Neuronal stem cell (in vitro differentiated cells): Measurements from ENCODE around the gene NOX5.

Experiments used
- DNase-seq: peaks from one replicate; pipeline ENCODE4 v3.0.0-alpha.2; 2013; ENCODE audit warnings: low spot score
- H2AFZ ChIP-seq: one replicate; pipeline ENCODE4 v1.6.1; 2013; ENCODE audit warnings: mild to moderate bottlenecking, low read length, inconsistent platforms
- H2AK5ac ChIP-seq: 2 replicates; pipeline ENCODE4 v1.6.1; 2013; ENCODE audit warnings: low read depth, mild to moderate bottlenecking, inconsistent platforms, low read length, moderate library complexity, mixed read lengths
- H2BK120ac ChIP-seq: 2 replicates; pipeline ENCODE4 v1.6.1; 2013; ENCODE audit warnings: low read depth, mild to moderate bottlenecking, inconsistent platforms, low read length, moderate library complexity, mixed read lengths
- H2BK12ac ChIP-seq: one replicate; pipeline ENCODE4 v1.6.1; 2013; ENCODE audit warnings: low read length, inconsistent platforms
- H2BK15ac ChIP-seq: 2 replicates; pipeline ENCODE4 v1.6.1; 2013; ENCODE audit warnings: mild to moderate bottlenecking, low read length, inconsistent platforms, mixed read lengths
- H2BK5ac ChIP-seq: one replicate; pipeline ENCODE4 v1.6.1; 2013; ENCODE audit warnings: inconsistent platforms, mild to moderate bottlenecking, low read length, moderate library complexity
- H3K14ac ChIP-seq: one replicate; pipeline ENCODE4 v1.6.1; 2013; ENCODE audit warnings: low read length, inconsistent platforms
- H3K18ac ChIP-seq: 2 replicates; pipeline ENCODE4 v1.6.1; 2013; ENCODE audit warnings: low read length, inconsistent platforms
- H3K23ac ChIP-seq: 2 replicates; pipeline ENCODE4 v1.6.1; 2013; ENCODE audit warnings: low read depth, mild to moderate bottlenecking, mixed read lengths, low read length, inconsistent platforms; ENCODE audit not compliant: poor library complexity
- H3K27ac ChIP-seq: replicated peaks from 3 replicates; pipeline ENCODE4 v1.5.1; 2013; ENCODE audit warnings: low read length, inconsistent platforms
- H3K27me3 ChIP-seq, 3 experiments: 2 replicates each; pipeline ENCODE4 v1.6.1; 2013; ENCODE audit warnings: low read length in 3 of 3, mild to moderate bottlenecking in 2 of 3, inconsistent platforms in 1 of 3, low read depth in 1 of 3, mixed read lengths in 1 of 3, moderate library complexity in 1 of 3; ENCODE audit not compliant: control insufficient read depth in 3 of 3, insufficient read depth in 3 of 3
- H3K36me3 ChIP-seq, 2 donors: replicated peaks in 1 of 2; 2 replicates each; pipeline ENCODE4 v1.6.1; 2013; ENCODE audit warnings: low read length in 2 of 2; ENCODE audit not compliant: control insufficient read depth in 2 of 2, insufficient read depth in 2 of 2
- H3K4ac ChIP-seq: 2 replicates; pipeline ENCODE4 v1.6.1; 2013; ENCODE audit warnings: inconsistent platforms, mild to moderate bottlenecking, low read length, moderate library complexity
- H3K4me1 ChIP-seq, 2 donors: 1 replicate in 1 of 2; 2 replicates in 1 of 2; pipeline ENCODE4 v1.6.1; 2013; ENCODE audit warnings: low read length in 2 of 2, low read depth in 1 of 2; ENCODE audit not compliant: control insufficient read depth in 2 of 2, insufficient read depth in 1 of 2
- H3K4me2 ChIP-seq: one replicate; pipeline ENCODE4 v1.6.1; 2013; ENCODE audit warnings: mild to moderate bottlenecking, low read length, inconsistent platforms; ENCODE audit not compliant: insufficient read depth, poor library complexity, severe bottlenecking
- H3K4me3 ChIP-seq, 2 donors: 2 replicates each; pipeline ENCODE4 v1.5.1; 2013; ENCODE audit warnings: low read length in 2 of 2, mild to moderate bottlenecking in 2 of 2, inconsistent platforms in 1 of 2, moderate library complexity in 1 of 2
- H3K79me1 ChIP-seq: one replicate; pipeline ENCODE4 v1.6.1; 2013; ENCODE audit warnings: low read depth, mild to moderate bottlenecking, inconsistent platforms, low read length, moderate library complexity
- H3K9ac ChIP-seq: one replicate; pipeline ENCODE4 v1.6.1; 2013; ENCODE audit warnings: mild to moderate bottlenecking, low read depth, low read length, inconsistent platforms; ENCODE audit not compliant: poor library complexity
- H3K9me3 ChIP-seq, 2 donors: replicated peaks in 1 of 2; 2 replicates each; pipeline versions ENCODE3 to v1.6.1; 2013; ENCODE audit warnings: low read length in 2 of 2, mild to moderate bottlenecking in 2 of 2, inconsistent platforms in 1 of 2, low read depth in 1 of 2, mixed read lengths in 1 of 2, moderate library complexity in 1 of 2; ENCODE audit not compliant: control insufficient read depth in 2 of 2, insufficient read depth in 1 of 2
- H4K8ac ChIP-seq: one replicate; pipeline ENCODE4 v1.6.1; 2013; ENCODE audit warnings: low read depth, mild to moderate bottlenecking, inconsistent platforms, low read length, moderate library complexity
- H4K91ac ChIP-seq: one replicate; pipeline ENCODE4 v1.6.1; 2013; ENCODE audit warnings: low read length, low read depth, mild to moderate bottlenecking, inconsistent platforms; ENCODE audit not compliant: poor library complexity
- WGBS, 2 donors: extraction: QIAGEN DNeasy Blood & Tissue Kit; methylation state at CpG; one replicate each; pipeline ENCODE4 v1.1.7; 2013; ENCODE audit warnings: missing lambda C conversion rate in 2 of 2, mixed read lengths in 1 of 2; ENCODE audit not compliant: insufficient read length in 2 of 2, insufficient replicate concordance in 1 of 2; ENCODE audit errors: extremely low coverage in 2 of 2; 5-methylcytosine and 5-hydroxymethylcytosine counted together

Gene NOX5

DNA sequence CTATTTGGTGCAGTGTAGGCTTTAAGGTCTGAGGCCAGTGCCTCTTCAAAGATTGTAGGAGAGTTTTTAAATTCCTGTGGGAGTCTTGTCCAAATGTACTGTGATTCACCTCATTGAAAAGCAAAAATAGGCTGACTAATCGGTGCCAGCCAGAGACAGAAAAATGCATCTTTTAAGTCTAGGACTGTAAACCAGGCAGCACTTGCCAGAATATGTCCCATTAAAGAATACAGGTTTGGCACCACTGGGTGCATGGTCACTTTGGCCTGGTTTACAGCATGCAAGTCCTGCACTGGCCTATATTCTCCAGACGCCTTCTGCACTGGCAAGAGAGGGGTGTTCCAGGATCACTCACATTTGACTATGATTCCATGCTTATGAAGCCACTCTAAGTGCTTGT is 20.3 kb upstream of the NOX5 start:
- H3K9ac ChIP-seq = no peak overlapping the region
- H4K8ac ChIP-seq = no peak overlapping the region
- no peak overlapping the region for H3K23ac ChIP-seq
- H2BK12ac ChIP-seq = no peak overlapping the region
- H2BK120ac ChIP-seq = no peak overlapping the region
- no peak overlapping the region for H2AFZ ChIP-seq
- no peaks in the 10 kb centered on the region for H3K9me3 ChIP-seq
- no peak overlapping the region for H3K18ac ChIP-seq
- H3K4me1 ChIP-seq = peaks cover 2 to 3% of the 10 kb centered on the region in 2 donors
- H3K79me1 ChIP-seq = no peaks in the 10 kb centered on the region
- H3K4me2 ChIP-seq = no peak overlapping the region
- no peak overlapping the region for H3K4me3 ChIP-seq
- H3K4ac ChIP-seq = no peak overlapping the region
- no peak for DNase-seq
- no CpG with 5 or more reads among the region's 2 CpGs for WGBS, 2 donors
- no peak overlapping the region for H3K27ac ChIP-seq
- no peak overlapping the region for H2BK15ac ChIP-seq
- H3K14ac ChIP-seq = no peak overlapping the region
- no peaks in the 10 kb centered on the region for H3K27me3 ChIP-seq
- no peak overlapping the region for H4K91ac ChIP-seq
- H2BK5ac ChIP-seq = no peak overlapping the region
- no peaks in the 10 kb centered on the region for H3K36me3 ChIP-seq
- H2AK5ac ChIP-seq = no peak overlapping the region

DNA sequence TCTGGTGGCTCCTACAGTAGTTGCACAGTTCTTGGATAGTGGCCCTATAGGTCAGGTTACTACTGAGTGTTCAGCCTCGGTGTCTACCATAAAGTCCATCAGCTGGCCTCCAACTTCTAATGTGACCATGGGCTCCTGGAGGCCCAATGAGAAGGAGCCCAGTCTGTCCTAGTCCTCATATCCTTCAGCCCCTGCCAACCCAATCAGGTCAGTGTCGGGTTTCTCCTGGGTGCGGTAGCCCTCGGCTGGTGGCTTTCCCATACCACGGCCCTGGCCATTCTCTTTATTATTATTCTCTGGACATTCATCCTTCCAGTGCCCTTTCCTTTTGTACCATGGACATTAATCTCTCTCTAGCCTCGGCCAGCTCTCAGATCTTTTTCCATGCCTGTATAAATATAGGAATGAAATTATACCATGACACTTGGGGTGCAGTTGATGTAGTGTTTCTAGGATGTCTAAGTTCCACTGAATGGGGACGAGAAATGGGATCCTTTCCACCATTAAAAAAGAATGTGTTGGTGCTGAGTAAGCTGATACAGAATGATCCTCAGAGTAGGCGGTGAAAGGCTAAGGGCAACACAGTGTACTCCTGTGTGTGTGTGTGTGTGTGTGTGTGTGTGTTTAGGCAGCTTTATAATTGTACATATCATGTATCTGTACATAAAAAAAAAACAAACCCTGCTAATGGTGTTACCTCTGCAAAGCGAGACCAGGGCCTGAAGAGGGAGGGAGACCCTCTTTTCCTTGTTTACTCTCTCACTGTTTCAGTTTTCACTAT is 19.3 kb upstream of the NOX5 start:
- H3K27me3 ChIP-seq = no peaks in the 10 kb centered on the region
- H2AK5ac ChIP-seq = no peak overlapping the region
- no peak overlapping the region for H2AFZ ChIP-seq
- no peak overlapping the region for H3K4me2 ChIP-seq
- no peak for DNase-seq
- no CpG with 5 or more reads among the region's 9 CpGs for WGBS, 2 donors
- no peak overlapping the region for H2BK5ac ChIP-seq
- H3K9ac ChIP-seq = no peak overlapping the region
- H3K4ac ChIP-seq = no peak overlapping the region
- H4K91ac ChIP-seq = no peak overlapping the region
- no peaks in the 10 kb centered on the region for H3K79me1 ChIP-seq
- no peak overlapping the region for H4K8ac ChIP-seq
- H3K14ac ChIP-seq = no peak overlapping the region
- H3K18ac ChIP-seq = no peak overlapping the region
- no peaks in the 10 kb centered on the region for H3K36me3 ChIP-seq
- no peak overlapping the region for H3K23ac ChIP-seq
- peaks cover 2 to 3% of the 10 kb centered on the region in 2 donors for H3K4me1 ChIP-seq
- H3K27ac ChIP-seq = no peak overlapping the region
- H3K4me3 ChIP-seq = no peak overlapping the region
- H2BK12ac ChIP-seq = no peak overlapping the region
- no peak overlapping the region for H2BK120ac ChIP-seq
- H3K9me3 ChIP-seq = no peaks in the 10 kb centered on the region
- H2BK15ac ChIP-seq = no peak overlapping the region

GRCh38 chr15:68997050-68997449 is 17.4 kb upstream of the NOX5 start:
- no peak for DNase-seq
- no peak overlapping the region for H4K91ac ChIP-seq
- H3K9ac ChIP-seq = no peak overlapping the region
- no peak overlapping the region for H3K23ac ChIP-seq
- peaks cover 2 to 3% of the 10 kb centered on the region in 2 donors for H3K4me1 ChIP-seq
- no peak overlapping the region for H2AFZ ChIP-seq
- WGBS, 2 donors = no CpG with 5 or more reads among the region's 4 CpGs
- H3K9me3 ChIP-seq = no peaks in the 10 kb centered on the region
- no peak overlapping the region for H3K4me3 ChIP-seq
- H3K27ac ChIP-seq = no peak overlapping the region
- H3K4ac ChIP-seq = no peak overlapping the region
- no peak overlapping the region for H3K18ac ChIP-seq
- H2BK12ac ChIP-seq = no peak overlapping the region
- no peak overlapping the region for H2BK5ac ChIP-seq
- no peak overlapping the region for H2BK120ac ChIP-seq
- H2BK15ac ChIP-seq = no peak overlapping the region
- H4K8ac ChIP-seq = no peak overlapping the region
- H3K36me3 ChIP-seq = no peaks in the 10 kb centered on the region
- H3K79me1 ChIP-seq = no peaks in the 10 kb centered on the region
- no peak overlapping the region for H3K4me2 ChIP-seq
- H2AK5ac ChIP-seq = no peak overlapping the region
- H3K27me3 ChIP-seq = peaks cover 0 to 2% (median 0%) of the 10 kb centered on the region in 3 experiments
- no peak overlapping the region for H3K14ac ChIP-seq

DNA sequence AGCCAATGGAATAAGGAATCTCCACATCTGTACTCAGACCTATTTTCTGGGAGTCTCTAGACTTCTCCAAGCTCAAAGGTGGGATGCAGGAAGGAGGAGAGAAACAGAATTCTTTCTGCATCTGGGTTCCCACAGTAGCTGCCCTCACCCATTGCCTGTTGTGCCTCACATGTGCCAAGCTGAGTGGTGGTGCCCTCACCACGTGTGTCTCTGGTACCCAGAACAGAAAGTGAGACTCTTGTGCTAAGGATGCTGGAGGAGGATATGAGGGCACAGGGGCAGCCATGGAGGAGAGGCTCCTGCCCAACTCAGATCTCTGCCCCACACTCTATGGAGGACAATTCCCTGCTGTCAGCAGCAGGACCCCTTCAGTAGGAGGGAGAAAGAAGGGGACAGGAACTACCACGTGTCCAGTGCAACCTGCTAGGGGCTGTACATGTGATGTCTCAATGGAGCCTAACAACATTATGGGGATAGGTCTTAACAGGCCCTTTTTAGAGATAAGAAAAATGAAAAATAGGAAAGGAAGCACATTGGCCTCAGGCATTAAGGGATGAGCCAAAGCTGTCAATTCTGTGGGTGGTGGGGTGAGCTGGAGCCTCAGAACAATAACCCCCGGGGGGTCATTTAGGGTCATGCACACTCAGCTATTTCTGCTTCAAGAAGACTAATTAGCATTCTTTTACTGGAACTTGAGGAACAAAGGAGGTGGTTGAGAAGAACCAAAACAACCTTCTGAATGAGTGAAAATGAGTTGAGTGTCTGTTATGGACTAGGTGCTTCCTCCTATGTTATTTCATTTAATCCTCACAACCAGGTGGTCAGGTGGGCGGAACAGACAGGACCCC is 16.3 kb upstream of the NOX5 start:
- no CpG with 5 or more reads among the region's 4 CpGs for WGBS, 2 donors
- Histone ChIP-seq H3K23ac (no peak overlapping the region), H3K4me1 (peaks cover 2 to 3% of the 10 kb centered on the region in 2 donors), H4K8ac (no peak overlapping the region), H2BK12ac (no peak overlapping the region), H3K27ac (no peak overlapping the region), H2AFZ (no peak overlapping the region), H2AK5ac (no peak overlapping the region), H3K4ac (no peak overlapping the region), H3K36me3 (no peaks in the 10 kb centered on the region), H3K9ac (no peak overlapping the region), H3K4me2 (no peak overlapping the region), H3K18ac (no peak overlapping the region), H4K91ac (no peak overlapping the region), H3K9me3 (no peaks in the 10 kb centered on the region), H3K14ac (no peak overlapping the region), H3K4me3 (no peak overlapping the region), H2BK5ac (no peak overlapping the region), H3K79me1 (no peaks in the 10 kb centered on the region), H2BK120ac (no peak overlapping the region), H3K27me3 (peaks cover 0 to 2% (median 0%) of the 10 kb centered on the region in 3 experiments), H2BK15ac (no peak overlapping the region)
- DNase-seq = no peak
